Mononuclear cell (primary cell): ENCODE results near the gene FGF7. TPM values are rescaled to one million over a fixed set of nuclear protein-coding genes. Genes with fewer than 3 reads are reported as not detected.
"Not testable (repeated sequence)": the region's sequence is repeated elsewhere in the genome, so short reads cannot be mapped to it uniquely, and the experiment has no call there.

Experiments used
- H3K27me3 ChIP-seq: 2 replicates; pipeline ENCODE4 v1.6.0; 2011; ENCODE audit warnings: low read length, control low read depth; ENCODE audit not compliant: insufficient read depth
- H3K4me1 ChIP-seq: 2 replicates; pipeline ENCODE4 v1.5.1; 2011; ENCODE audit warnings: mild to moderate bottlenecking, low read length, control low read depth; ENCODE audit not compliant: insufficient read depth
- H3K4me3 ChIP-seq: 2 replicates; pipeline ENCODE4 v1.5.1; 2011; ENCODE audit warnings: mild to moderate bottlenecking, low read length, moderate library complexity
- H3K9me3 ChIP-seq: 2 replicates; pipeline ENCODE4 v1.5.1; 2011; ENCODE audit warnings: low read depth, mild to moderate bottlenecking, control low read depth, low read length
- total RNA-seq: library from RNA; depleted of rRNA; stranded (reverse); fragments of >200 nt; gene quantifications from one replicate; pipeline ENCODE4 v1.2.3, GENCODE V29; 2012

Gene FGF7
- total RNA-seq, 1 donor, result 0.10 TPM

DNA sequence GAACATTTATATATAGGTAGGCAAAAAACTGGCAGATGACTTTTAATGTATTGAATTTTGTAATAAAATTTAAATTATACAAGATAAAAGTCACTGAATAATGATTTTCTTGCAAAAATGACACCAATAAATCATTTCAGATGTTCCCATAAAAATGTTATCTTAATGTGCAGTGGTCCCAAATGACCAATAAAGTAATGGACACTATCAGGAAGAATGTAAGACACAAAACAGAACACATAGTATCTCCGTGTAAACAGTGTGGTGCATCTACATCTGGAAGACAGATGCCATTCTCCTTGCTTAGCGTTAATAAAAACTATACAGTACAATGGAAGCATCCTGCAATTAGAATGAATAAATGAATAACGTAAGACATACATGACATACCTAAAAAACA is 41.5 kb downstream of the FGF7 start:
- H3K9me3 ChIP-seq, result no peaks in the 10 kb centered on the region
- H3K4me1 ChIP-seq, result peaks cover 8% of the 10 kb centered on the region
- H3K27me3 ChIP-seq, result no peaks in the 10 kb centered on the region
- no peak overlapping the region for H3K4me3 ChIP-seq

DNA sequence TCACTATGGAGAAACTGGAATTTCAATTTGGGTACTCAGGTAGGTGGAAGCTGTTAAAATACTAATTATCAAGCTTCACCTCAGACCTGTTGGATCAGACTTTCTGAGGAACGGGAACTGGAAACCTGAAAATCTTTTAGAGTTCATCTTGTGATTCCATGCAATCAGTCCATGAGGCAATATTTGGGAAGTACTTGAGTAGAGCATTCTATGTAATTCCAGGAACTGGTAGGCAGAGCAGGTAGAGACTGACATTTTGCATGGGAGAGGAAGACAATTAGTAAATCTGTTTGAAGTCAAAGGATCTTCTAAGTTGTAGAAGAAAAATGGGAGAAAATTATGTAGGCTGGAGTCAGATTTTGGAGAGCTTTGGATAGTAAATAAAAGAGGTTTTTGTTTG is 43.1 kb downstream of the FGF7 start:
- no peak overlapping the region for H3K4me3 ChIP-seq
- H3K4me1 ChIP-seq, result peaks cover 8% of the 10 kb centered on the region
- H3K27me3 ChIP-seq, result no peaks in the 10 kb centered on the region
- H3K9me3 ChIP-seq, result no peaks in the 10 kb centered on the region

DNA sequence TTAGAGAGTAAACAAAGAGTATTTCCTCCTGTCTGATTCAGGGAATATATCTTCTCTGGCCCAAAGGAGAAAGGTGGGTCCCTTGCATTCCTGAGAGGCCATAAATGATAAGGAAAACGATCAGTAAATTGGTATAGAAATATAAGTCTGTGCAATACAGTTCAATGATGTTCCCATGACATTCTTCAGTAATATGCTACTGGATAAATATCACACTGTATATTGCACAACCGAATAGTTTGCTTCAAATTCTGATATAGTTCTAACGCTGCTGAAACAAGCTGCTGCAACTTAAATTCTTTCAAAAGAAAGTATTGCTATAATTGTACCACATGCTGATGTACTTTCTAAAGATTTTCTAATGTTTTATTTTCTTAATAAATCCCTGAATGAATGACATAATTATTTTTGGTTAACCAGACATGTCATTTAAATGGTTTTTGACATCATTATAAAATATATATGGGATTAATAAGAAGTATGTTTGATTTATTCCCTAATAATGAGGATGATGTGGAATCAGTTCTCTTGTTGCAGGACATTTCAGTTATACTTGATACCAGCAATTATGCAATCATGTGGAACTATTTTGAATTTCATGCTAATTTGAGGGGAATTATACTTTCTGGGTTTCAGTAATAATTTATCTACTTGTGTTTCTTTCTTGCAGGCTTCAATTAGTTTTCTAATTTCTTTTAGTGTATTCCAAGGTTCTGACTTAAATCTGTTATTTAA is 44.9 kb downstream of the FGF7 start:
- no peaks in the 10 kb centered on the region for H3K9me3 ChIP-seq
- H3K4me1 ChIP-seq, result peaks cover 2% of the 10 kb centered on the region
- no peaks in the 10 kb centered on the region for H3K27me3 ChIP-seq
- H3K4me3 ChIP-seq, result no peak overlapping the region

GRCh38 chr15:49468481-49468839 is 45.4 kb downstream of the FGF7 start:
- H3K27me3 ChIP-seq, result no peaks in the 10 kb centered on the region
- no peaks in the 10 kb centered on the region for H3K4me1 ChIP-seq
- no peaks in the 10 kb centered on the region for H3K9me3 ChIP-seq
- H3K4me3 ChIP-seq, result no peak overlapping the region

GRCh38 chr15:49471248-49471647 is 48.2 kb downstream of the FGF7 start:
- not testable (repeated sequence) for H3K27me3 ChIP-seq, H3K9me3 ChIP-seq, H3K4me1 ChIP-seq, H3K4me3 ChIP-seq

DNA sequence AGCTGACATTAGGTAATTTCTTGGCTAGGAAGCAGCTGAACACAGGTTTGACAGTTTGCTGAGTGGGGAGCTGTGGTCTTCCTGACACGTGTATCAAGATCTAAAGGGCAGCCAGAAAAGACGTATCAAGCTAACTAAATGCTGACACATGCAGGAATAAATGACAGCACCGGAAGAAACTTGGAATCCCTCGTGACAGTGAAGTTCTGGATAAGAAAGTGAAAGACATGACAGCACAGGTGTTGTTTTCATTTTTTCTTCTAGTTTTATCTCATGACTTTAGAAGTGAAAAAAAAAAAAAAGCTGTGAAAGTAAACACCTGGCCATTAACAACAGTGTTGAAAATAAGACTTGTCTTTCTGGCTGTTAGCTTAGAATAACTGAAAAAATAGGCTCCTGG is 48.7 kb downstream of the FGF7 start:
- Histone ChIP-seq H3K4me1 (no peaks in the 10 kb centered on the region), H3K9me3 (no peaks in the 10 kb centered on the region), H3K4me3 (no peak overlapping the region), H3K27me3 (no peaks in the 10 kb centered on the region)

DNA sequence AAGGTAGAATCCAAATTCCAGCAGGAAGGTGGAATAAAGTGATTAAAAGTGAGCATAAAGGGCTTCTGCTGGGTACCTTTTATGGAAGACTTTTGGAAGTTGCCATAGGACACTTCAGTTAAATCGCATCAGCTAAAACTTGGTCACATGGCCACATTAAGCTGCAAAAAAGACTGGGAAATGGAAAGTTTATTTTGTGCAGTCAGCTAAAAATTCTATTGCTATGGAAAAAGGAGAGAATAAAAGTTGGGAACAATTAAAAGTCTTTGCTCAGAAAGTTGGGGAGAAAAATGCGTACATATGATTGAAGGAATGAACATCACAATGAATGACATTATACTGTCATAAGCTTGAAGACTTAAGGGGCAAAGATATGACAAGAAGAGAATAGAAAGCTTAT is 49.3 kb downstream of the FGF7 start:
- Histone ChIP-seq H3K4me1 (no peaks in the 10 kb centered on the region), H3K27me3 (no peaks in the 10 kb centered on the region), H3K4me3 (no peak overlapping the region), H3K9me3 (no peaks in the 10 kb centered on the region)

GRCh38 chr15:49473031-49473430 is 50.0 kb downstream of the FGF7 start:
- Histone ChIP-seq H3K4me3 (no peak overlapping the region), H3K9me3 (no peaks in the 10 kb centered on the region), H3K4me1 (no peaks in the 10 kb centered on the region), H3K27me3 (no peaks in the 10 kb centered on the region)

GRCh38 chr15:49478021-49478420 is 55.0 kb downstream of the FGF7 start:
- not testable (repeated sequence) for H3K4me1 ChIP-seq, H3K4me3 ChIP-seq, H3K9me3 ChIP-seq, H3K27me3 ChIP-seq

GRCh38 chr15:49478982-49479381 is 55.9 kb downstream of the FGF7 start:
- not testable (repeated sequence) for H3K4me1 ChIP-seq

DNA sequence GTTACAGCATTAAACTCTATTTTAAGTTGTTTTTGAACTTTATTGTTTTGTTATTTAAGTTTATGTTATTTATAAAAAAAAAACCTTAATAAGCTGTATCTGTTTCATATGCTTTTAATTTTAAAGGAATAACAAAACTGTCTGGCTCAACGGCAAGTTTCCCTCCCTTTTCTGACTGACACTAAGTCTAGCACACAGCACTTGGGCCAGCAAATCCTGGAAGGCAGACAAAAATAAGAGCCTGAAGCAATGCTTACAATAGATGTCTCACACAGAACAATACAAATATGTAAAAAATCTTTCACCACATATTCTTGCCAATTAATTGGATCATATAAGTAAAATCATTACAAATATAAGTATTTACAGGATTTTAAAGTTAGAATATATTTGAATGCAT is 62.4 kb downstream of the FGF7 start:
- H3K4me1 ChIP-seq, result not testable (repeated sequence)

More at GRCh38 chr15:49478982-49479381, 55.9 kb downstream of the FGF7 start:
- H3K9me3 ChIP-seq, H3K27me3 ChIP-seq, H3K4me3 ChIP-seq: not testable (repeated sequence)

DNA sequence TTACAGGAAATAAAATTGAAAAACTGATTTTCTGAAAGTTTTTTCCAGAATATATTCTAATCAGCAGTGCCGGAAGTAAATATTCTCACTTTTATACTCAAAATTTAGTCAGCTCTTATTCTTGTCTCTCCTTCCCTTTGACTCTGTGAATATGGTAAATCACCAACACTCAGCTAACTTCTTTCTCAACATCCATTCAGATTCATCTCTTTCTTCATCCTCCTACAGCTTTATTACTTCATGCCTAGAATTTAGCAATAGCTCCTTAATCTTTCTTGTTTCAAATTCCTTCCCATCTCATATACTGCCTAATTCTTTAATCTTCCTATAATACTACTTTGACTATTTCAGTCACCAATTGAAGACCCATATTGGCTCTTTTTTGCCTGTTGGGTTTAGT is 67.9 kb downstream of the FGF7 start:
- H3K9me3 ChIP-seq, result no peaks in the 10 kb centered on the region
- no peaks in the 10 kb centered on the region for H3K27me3 ChIP-seq
- no peak overlapping the region for H3K4me3 ChIP-seq
- H3K4me1 ChIP-seq, result no peaks in the 10 kb centered on the region

More for the DNA sequence above, 62.4 kb downstream of the FGF7 start:
- not testable (repeated sequence) for H3K27me3 ChIP-seq, H3K9me3 ChIP-seq, H3K4me3 ChIP-seq

DNA sequence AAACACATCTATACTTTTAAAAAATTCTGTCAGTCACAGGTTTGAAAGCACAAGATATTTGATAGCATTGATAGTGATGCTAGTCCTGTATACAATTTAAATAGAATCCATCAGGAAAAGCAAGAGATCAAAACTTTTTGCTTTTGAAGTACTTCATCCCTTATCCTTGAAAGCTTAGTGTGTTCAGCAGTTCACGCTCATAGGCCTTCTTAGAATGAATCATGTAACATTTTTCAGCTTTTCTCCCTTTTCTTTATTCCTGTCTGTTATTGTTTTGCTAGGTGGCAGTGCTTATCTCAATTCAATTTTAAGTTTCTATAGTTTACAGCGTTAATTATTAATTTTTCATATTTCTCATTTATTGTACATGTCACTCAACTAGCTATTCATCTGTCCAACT is 69.1 kb downstream of the FGF7 start:
- H3K4me1 ChIP-seq, result no peaks in the 10 kb centered on the region
- no peak overlapping the region for H3K4me3 ChIP-seq
- H3K27me3 ChIP-seq, result no peaks in the 10 kb centered on the region
- no peaks in the 10 kb centered on the region for H3K9me3 ChIP-seq

DNA sequence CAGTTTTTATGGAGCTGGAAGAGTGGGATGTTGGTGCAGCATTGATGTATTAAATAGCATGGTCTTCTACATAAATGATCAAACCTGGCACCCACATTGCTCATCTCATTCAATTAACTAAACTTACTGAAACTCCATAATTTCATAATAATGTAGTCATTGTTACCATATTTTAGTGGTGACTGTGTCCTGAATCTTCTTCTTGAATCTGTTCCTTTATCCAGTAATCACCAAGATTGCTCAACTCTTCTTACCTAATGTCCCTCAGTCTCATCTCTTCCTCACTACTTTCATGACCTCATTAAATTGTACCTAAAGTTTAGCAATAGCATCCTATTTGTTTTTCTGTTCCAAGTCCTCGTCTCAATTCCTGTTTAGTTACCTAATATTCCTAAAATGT is 69.8 kb downstream of the FGF7 start:
- Histone ChIP-seq H3K9me3 (no peaks in the 10 kb centered on the region), H3K4me3 (no peak overlapping the region), H3K4me1 (no peaks in the 10 kb centered on the region), H3K27me3 (no peaks in the 10 kb centered on the region)

DNA sequence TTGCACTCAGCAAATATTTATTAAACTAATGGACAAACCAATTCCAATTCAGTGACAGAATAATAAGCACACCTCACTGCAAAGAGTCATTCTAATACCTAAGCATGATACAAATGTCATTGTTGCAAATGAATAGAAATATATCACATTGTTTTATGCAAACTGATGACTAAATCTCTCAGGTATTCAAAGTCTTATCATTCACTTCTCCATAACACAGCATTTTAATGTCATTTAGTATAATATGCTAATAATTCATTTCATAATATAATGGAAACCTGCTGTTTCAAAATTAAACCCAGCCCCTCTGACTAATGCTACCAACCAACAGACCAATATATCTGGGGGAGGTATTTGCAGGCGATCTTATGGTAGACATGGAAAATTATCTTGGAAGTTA is 71.8 kb downstream of the FGF7 start:
- Histone ChIP-seq H3K4me3 (no peak overlapping the region), H3K4me1 (no peaks in the 10 kb centered on the region), H3K9me3 (no peaks in the 10 kb centered on the region), H3K27me3 (no peaks in the 10 kb centered on the region)

DNA sequence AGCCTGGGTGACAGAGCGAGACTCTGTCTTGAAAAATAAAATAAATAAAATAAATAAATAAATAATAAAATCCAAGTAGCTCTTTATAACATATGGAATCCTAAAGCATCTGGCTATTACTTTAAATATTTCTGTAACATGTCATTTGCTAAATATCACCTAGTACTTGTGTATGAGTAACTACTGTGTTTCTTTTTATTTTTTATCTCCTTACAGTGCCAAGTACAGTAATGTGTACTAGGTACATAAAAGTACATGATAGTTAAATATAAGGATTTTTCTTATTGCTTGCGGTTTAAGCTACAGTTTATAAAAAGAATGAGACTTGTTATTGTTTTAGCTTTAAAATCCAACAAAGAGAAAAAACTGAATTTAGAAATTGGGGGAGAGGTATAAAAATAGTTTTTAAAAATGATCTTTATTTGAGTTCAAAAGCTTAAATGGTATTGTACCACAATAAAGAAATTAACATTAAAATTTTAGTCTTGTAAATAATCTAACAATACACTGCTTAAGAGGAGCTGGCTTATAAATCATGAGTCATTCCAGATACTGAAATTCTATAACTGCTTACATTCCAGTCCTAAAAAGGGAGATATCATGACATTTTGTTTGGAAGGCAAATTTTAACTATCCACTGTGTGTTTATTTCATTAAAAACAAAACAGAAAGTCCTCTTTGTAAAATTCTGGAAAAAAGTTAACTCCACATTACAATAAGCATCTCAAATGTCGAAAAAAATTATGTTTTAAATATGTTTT is 73.1 kb downstream of the FGF7 start:
- Histone ChIP-seq H3K27me3 (no peaks in the 10 kb centered on the region), H3K4me3 (no peak overlapping the region), H3K9me3 (no peaks in the 10 kb centered on the region), H3K4me1 (no peaks in the 10 kb centered on the region)
